IMR-90 (cell line): ENCODE data around the gene MYO10. TPM values are rescaled to one million over a fixed set of nuclear protein-coding genes. Genes with fewer than 3 reads are reported as not detected.
"Not testable (repeated sequence)": the region's sequence is repeated elsewhere in the genome, so short reads cannot be mapped to it uniquely, and the experiment has no call there.

Source experiments
- ATAC-seq: fragments of 200-7000 bp; cut with Tn5 transposase; 2 replicates; pipeline ENCODE4 v1.9.1; 2020; ENCODE audit warnings: low read depth, mild to moderate bottlenecking, moderate library complexity
- BruUV-seq: library from RNA; stranded (reverse); fragments of 400-500 nt; replicated peaks from 2 replicates; lab custom pipeline; 2021; lab: Mats Ljungman, UMichigan
- CTCF ChIA-PET: fragments of 300-600 bp; formaldehyde crosslinking; extraction: SDS; loops from one replicate; lab custom pipeline; 2021; ENCODE audit warnings: antibody characterized with exemption; lab: Yijun Ruan, JAX
- POLR2A ChIA-PET: fragments of 300-600 bp; sonication (Branson Sonifier 250); formaldehyde crosslinking; loops from one replicate; lab custom pipeline; 2022; ENCODE audit warnings: antibody characterized with exemption; ENCODE audit not compliant: unreplicated experiment; lab: Charles Lee
- DNase-seq: peaks from one replicate; pipeline ENCODE4 v3.0.0; 2013
- H2AFZ ChIP-seq: replicated peaks from 2 replicates; pipeline ENCODE3; 2013; ENCODE audit warnings: low read length, mild to moderate bottlenecking; ENCODE audit not compliant: poor library complexity
- H2AK5ac ChIP-seq: 2 replicates; pipeline ENCODE4 v1.6.1; 2013; ENCODE audit warnings: low read depth, low read length, inconsistent platforms
- H2AK9ac ChIP-seq: replicated peaks from 2 replicates; pipeline ENCODE3; 2013; ENCODE audit warnings: mild to moderate bottlenecking, low read depth, low read length, moderate library complexity; ENCODE audit not compliant: poor library complexity
- H2BK120ac ChIP-seq: 2 replicates; pipeline ENCODE4 v1.6.1; 2013; ENCODE audit warnings: low read depth, low read length, inconsistent platforms
- H2BK15ac ChIP-seq: 3 replicates; pipeline ENCODE4 v1.6.1; 2013; ENCODE audit warnings: low read depth, low read length, inconsistent platforms
- H2BK20ac ChIP-seq: 2 replicates; pipeline ENCODE4 v1.6.1; 2013; ENCODE audit warnings: low read depth, mild to moderate bottlenecking, inconsistent platforms, low read length, moderate library complexity
- H2BK5ac ChIP-seq: 2 replicates; pipeline ENCODE4 v1.6.1; 2013; ENCODE audit warnings: mild to moderate bottlenecking, low read depth, low read length, inconsistent platforms; ENCODE audit not compliant: poor library complexity, severe bottlenecking
- H3K14ac ChIP-seq: replicated peaks from 2 replicates; pipeline ENCODE4 v1.6.1; 2013; ENCODE audit warnings: low read depth, low read length, inconsistent platforms
- H3K18ac ChIP-seq: 2 replicates; pipeline ENCODE4 v1.6.1; 2013; ENCODE audit warnings: low read depth, low read length, control low read depth
- H3K23ac ChIP-seq: 2 replicates; pipeline ENCODE4 v1.6.1; 2013; ENCODE audit warnings: low read depth, low read length, inconsistent platforms
- H3K27ac ChIP-seq: 2 replicates; pipeline ENCODE4 v1.5.1; 2013; ENCODE audit warnings: mild to moderate bottlenecking, control low read depth, low read length; ENCODE audit not compliant: insufficient read depth
- H3K27me3 ChIP-seq: 2 replicates; pipeline ENCODE4 v1.6.1; 2013; ENCODE audit warnings: low read length; ENCODE audit not compliant: control insufficient read depth, insufficient read depth
- H3K36me3 ChIP-seq: 2 replicates; pipeline ENCODE4 v1.6.1; 2013; ENCODE audit warnings: low read length, mixed read lengths; ENCODE audit not compliant: control insufficient read depth, insufficient read depth
- H3K4ac ChIP-seq: 2 replicates; pipeline ENCODE4 v1.6.1; 2013; ENCODE audit warnings: low read depth, low read length, inconsistent platforms
- H3K4me1 ChIP-seq: 2 replicates; pipeline ENCODE4 v1.6.1; 2013; ENCODE audit warnings: low read length, mixed read lengths; ENCODE audit not compliant: control insufficient read depth, insufficient read depth
- H3K4me2 ChIP-seq: 2 replicates; pipeline ENCODE4 v1.6.1; 2013; ENCODE audit warnings: low read depth, mild to moderate bottlenecking, control low read depth, low read length, moderate library complexity
- H3K4me3 ChIP-seq: 2 replicates; pipeline ENCODE4 v1.5.1; 2013; ENCODE audit warnings: low read depth, mild to moderate bottlenecking, control low read depth, low read length, moderate library complexity; ENCODE audit not compliant: insufficient read depth
- H3K56ac ChIP-seq: 2 replicates; pipeline ENCODE4 v1.6.1; 2013; ENCODE audit warnings: low read length, inconsistent platforms; ENCODE audit not compliant: insufficient read depth; ENCODE audit errors: extremely low read depth
- H3K79me1 ChIP-seq, 2 experiments: 2 replicates each; pipeline ENCODE4 v1.6.1; 2013; ENCODE audit warnings: low read length in 2 of 2, inconsistent platforms in 1 of 2, low read depth in 1 of 2
- H3K9ac ChIP-seq: 2 replicates; pipeline ENCODE4 v1.6.1; 2013; ENCODE audit warnings: low read depth, low read length, control low read depth
- H3K9me1 ChIP-seq: 2 replicates; pipeline ENCODE4 v1.6.1; 2013; ENCODE audit warnings: low read length, inconsistent platforms; ENCODE audit not compliant: insufficient read depth
- H3K9me3 ChIP-seq: 2 replicates; pipeline ENCODE4 v1.6.1; 2013; ENCODE audit warnings: low read length; ENCODE audit not compliant: control insufficient read depth, insufficient read depth
- H4K20me1 ChIP-seq: 2 replicates; pipeline ENCODE4 v1.6.1; 2013; ENCODE audit warnings: low read length, inconsistent platforms; ENCODE audit not compliant: insufficient read depth
- H4K5ac ChIP-seq: 2 replicates; pipeline ENCODE4 v1.6.1; 2013; ENCODE audit warnings: mild to moderate bottlenecking, low read depth, low read length, control low read depth
- H4K8ac ChIP-seq, 2 experiments: 2 replicates each; pipeline ENCODE4 v1.6.1; 2013; ENCODE audit warnings: low read depth in 2 of 2, low read length in 2 of 2, control low read depth in 1 of 2, inconsistent platforms in 1 of 2
- H4K91ac ChIP-seq: 2 replicates; pipeline ENCODE4 v1.6.1; 2013; ENCODE audit warnings: low read depth, low read length, inconsistent platforms; ENCODE audit not compliant: insufficient read depth
- WGBS, 2 experiments: methylation state at CpG; one replicate each; pipeline versions ENCODE4 v1.1.5 to v1.1.7; 2013; ENCODE audit warnings: missing lambda C conversion rate in 2 of 2; ENCODE audit not compliant: insufficient read length in 1 of 2; ENCODE audit errors: extremely low coverage in 2 of 2; 5-methylcytosine and 5-hydroxymethylcytosine counted together
- dilution Hi-C: fragments of 300-500 bp; cut with HindIII; formaldehyde crosslinking; loops from one replicate; pipeline ENCODE4 v1.14.3; 2018; ENCODE audit warnings: low sequenced_read_pairs; ENCODE audit not compliant: unreplicated experiment
- in situ Hi-C: fragments of 300-500 bp; cut with MboI; formaldehyde crosslinking; loops from 3 replicates; pipeline ENCODE4 v1.14.3; 2019; ENCODE audit warnings: low sequenced_read_pairs, inconsistent platforms, mixed read lengths
- intact Hi-C: fragments of 100-400 bp; cut with micrococcal nuclease; formaldehyde crosslinking; loops from 2 replicates; pipeline ENCODE4 v1.10.0; 2022
- polyA plus RNA-seq, 3 experiments: library from polyadenylated mRNA; depleted of rRNA; stranded (reverse); fragments of >200 nt; gene quantifications; 2 replicates each; pipeline ENCODE4 v1.2.3, GENCODE V29; 2012; ENCODE audit warnings: low replicate concordance in 1 of 3
- total RNA-seq: library from RNA; depleted of rRNA; stranded (reverse); fragments of >200 nt; gene quantifications from 2 replicates; pipeline ENCODE4 v1.2.3, GENCODE V29; 2012

MYO10 gene
- total and polyA plus RNA-seq, 2 of the 4 experiments (the other 2 are of a cell fraction): 39.9 to 115 TPM

DNA sequence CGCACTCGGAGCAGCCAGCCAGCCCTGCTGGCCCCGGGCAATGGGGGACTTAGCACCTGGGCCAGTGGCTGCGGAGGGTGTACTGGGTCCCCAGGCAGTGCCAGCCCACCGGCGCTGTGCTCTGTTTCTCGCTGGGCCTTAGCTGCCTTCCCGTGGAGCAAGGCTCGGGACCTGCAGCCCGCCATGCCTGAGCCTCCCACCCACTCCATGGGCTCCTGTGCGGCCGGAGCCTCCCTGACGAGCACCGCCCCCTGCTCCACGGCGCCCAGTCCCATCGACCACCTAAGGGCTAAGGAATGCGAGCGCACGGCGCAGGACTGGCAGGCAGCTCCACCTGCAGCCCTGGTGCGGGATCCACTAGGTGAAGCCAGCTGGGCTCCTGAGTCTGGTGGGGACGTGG lies 218.1 kb downstream of the MYO10 start:
- H3K9me3 ChIP-seq, H3K18ac ChIP-seq, intact Hi-C loops, H4K91ac ChIP-seq, POLR2A ChIA-PET, H3K23ac ChIP-seq, CTCF ChIA-PET, H3K4me2 ChIP-seq, DNase-seq, H3K56ac ChIP-seq, H2AK9ac ChIP-seq, H3K4ac ChIP-seq, H3K9ac ChIP-seq, dilution Hi-C loops, H2BK15ac ChIP-seq, H2AFZ ChIP-seq, in situ Hi-C loops, H2BK5ac ChIP-seq, H3K27ac ChIP-seq, ATAC-seq, H2BK120ac ChIP-seq, BruUV-seq, H3K4me1 ChIP-seq, H3K4me3 ChIP-seq, H2BK20ac ChIP-seq, H3K14ac ChIP-seq, H4K5ac ChIP-seq, H2AK5ac ChIP-seq, H4K8ac ChIP-seq, H3K27me3 ChIP-seq: not testable (repeated sequence)
- WGBS, 2 experiments: no CpG with 5 or more reads among the region's 23 CpGs
- H3K36me3 ChIP-seq: peaks cover 13% of the 10 kb centered on the region
- H4K20me1 ChIP-seq: peaks cover 41% of the 10 kb centered on the region
- H3K9me1 ChIP-seq: peaks cover 22% of the 10 kb centered on the region
- H3K79me1 ChIP-seq: peaks cover 27 to 58% of the 10 kb centered on the region in 2 experiments
